CD4-positive, CD25-positive, alpha-beta regulatory T cell (primary cell): ENCODE measurements around the gene HPSE2. TPM values are rescaled to one million over a fixed set of nuclear protein-coding genes. Genes with fewer than 3 reads are reported as not detected.

Experiments
- ATAC-seq, 2 donors: fragments of 150-1000 bp; cut with Tn5 transposase; one replicate each; pipeline ENCODE4 v1.10.0; 2021; ENCODE audit warnings: low read depth in 2 of 2, moderate number of reproducible peaks in 2 of 2, moderate library complexity in 1 of 2
- DNase-seq, 3 donors: peaks; one replicate each; pipeline versions ENCODE4 v3.0.0 to v3.0.0-alpha.2; 2012 to 2022; ENCODE audit warnings: mixed read lengths in 1 of 3
- H3K27ac ChIP-seq: one replicate; pipeline ENCODE4 v1.7.0; 2013; ENCODE audit warnings: mild to moderate bottlenecking, low read length; ENCODE audit not compliant: insufficient read depth, poor library complexity, severe bottlenecking
- H3K27me3 ChIP-seq: one replicate; pipeline ENCODE4 v1.7.0; 2013; ENCODE audit warnings: low read length; ENCODE audit not compliant: control insufficient read depth, insufficient read depth
- H3K36me3 ChIP-seq: one replicate; pipeline ENCODE4 v1.7.0; 2013; ENCODE audit warnings: mild to moderate bottlenecking, low read length, moderate library complexity; ENCODE audit not compliant: control insufficient read depth, insufficient read depth
- H3K4me1 ChIP-seq: 2 replicates; pipeline ENCODE4 v1.7.0; 2013; ENCODE audit warnings: mild to moderate bottlenecking, low read length; ENCODE audit not compliant: insufficient read depth, control insufficient read depth, poor library complexity, severe bottlenecking
- H3K4me3 ChIP-seq: one replicate; pipeline ENCODE4 v1.7.0; 2013; ENCODE audit warnings: low read depth, mild to moderate bottlenecking, low read length, moderate library complexity
- H3K9me3 ChIP-seq, 2 experiments: 1 replicate in 1 of 2; 2 replicates in 1 of 2; pipeline ENCODE4 v1.7.0; 2013; ENCODE audit warnings: low read length in 2 of 2, mild to moderate bottlenecking in 1 of 2, moderate library complexity in 1 of 2; ENCODE audit not compliant: control insufficient read depth in 2 of 2
- H3K27ac Mint-ChIP-seq, 3 donors: one replicate each; pipeline ENCODE4 v1.8.0; 2020 to 2022; ENCODE audit warnings: mild to moderate bottlenecking in 3 of 3, mixed read lengths in 3 of 3, moderate library complexity in 2 of 3
- H3K27me3 Mint-ChIP-seq: one replicate; pipeline ENCODE4 v1.8.0; 2022; ENCODE audit warnings: mild to moderate bottlenecking, mixed read lengths
- H3K36me3 Mint-ChIP-seq: one replicate; pipeline ENCODE4 v1.8.0; 2020; ENCODE audit warnings: mixed read lengths
- H3K4me1 Mint-ChIP-seq, 4 donors: one replicate each; pipeline ENCODE4 v1.8.0; 2020 to 2022; ENCODE audit warnings: mixed read lengths in 4 of 4, mild to moderate bottlenecking in 1 of 4
- H3K4me3 Mint-ChIP-seq, 4 donors: one replicate each; pipeline ENCODE4 v1.8.0; 2020 to 2022; ENCODE audit warnings: mild to moderate bottlenecking in 4 of 4, mixed read lengths in 4 of 4, moderate library complexity in 3 of 4
- H3K9me3 Mint-ChIP-seq, 7 donors: one replicate each; pipeline ENCODE4 v1.8.0; 2020 to 2022; ENCODE audit warnings: mixed read lengths in 7 of 7, mild to moderate bottlenecking in 3 of 7, moderate library complexity in 2 of 7
- polyA plus RNA-seq, 4 donors: library from polyadenylated mRNA; unstranded; fragments of 300-500 nt; fragmentation: Illumina TruSeq; gene quantifications; one replicate each; pipeline ENCODE4 v1.2.3, GENCODE V29; 2021
- total RNA-seq: library from RNA; stranded (reverse); gene quantifications from one replicate; pipeline ENCODE4 v1.2.3, GENCODE V29; 2022

The HPSE2 gene
- total and polyA plus RNA-seq, 5 donors from 2014 or later: 0.07 to 0.31 TPM; not detected in 3

DNA sequence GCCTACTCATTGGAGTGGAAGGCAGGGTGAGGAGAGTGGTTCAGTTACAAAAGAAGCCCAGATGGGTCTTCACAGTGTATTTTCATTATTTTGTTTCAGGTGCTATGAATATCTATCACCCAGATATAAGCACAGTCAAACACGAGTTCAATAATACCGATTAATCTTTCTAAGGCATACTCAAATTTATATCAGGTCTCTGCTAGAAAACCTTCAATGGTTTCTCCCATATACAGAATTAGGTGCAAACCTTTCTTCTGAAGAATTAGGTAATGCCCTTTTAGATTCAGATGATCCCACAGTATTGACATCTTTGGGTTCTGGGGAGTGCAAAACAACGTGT is 774.2 kb downstream of the HPSE2 start:
- ATAC-seq (no peak), DNase-seq (no peak)
- no peaks in the 10 kb centered on the region for H3K27me3 ChIP-seq
- peaks cover 13% of the 10 kb centered on the region for H3K27me3 Mint-ChIP-seq
- H3K4me1 ChIP-seq: no peaks in the 10 kb centered on the region
- no peak overlapping the region for H3K27ac ChIP-seq
- H3K4me3 Mint-ChIP-seq: no peak overlapping the region
- H3K4me1 Mint-ChIP-seq: no peaks in the 10 kb centered on the region
- H3K36me3 Mint-ChIP-seq: no peaks in the 10 kb centered on the region
- no peaks in the 10 kb centered on the region for H3K36me3 ChIP-seq
- no peaks in the 10 kb centered on the region for H3K9me3 Mint-ChIP-seq
- no peak overlapping the region for H3K4me3 ChIP-seq
- H3K9me3 ChIP-seq: no peaks in the 10 kb centered on the region
- H3K27ac Mint-ChIP-seq: no peak overlapping the region

DNA sequence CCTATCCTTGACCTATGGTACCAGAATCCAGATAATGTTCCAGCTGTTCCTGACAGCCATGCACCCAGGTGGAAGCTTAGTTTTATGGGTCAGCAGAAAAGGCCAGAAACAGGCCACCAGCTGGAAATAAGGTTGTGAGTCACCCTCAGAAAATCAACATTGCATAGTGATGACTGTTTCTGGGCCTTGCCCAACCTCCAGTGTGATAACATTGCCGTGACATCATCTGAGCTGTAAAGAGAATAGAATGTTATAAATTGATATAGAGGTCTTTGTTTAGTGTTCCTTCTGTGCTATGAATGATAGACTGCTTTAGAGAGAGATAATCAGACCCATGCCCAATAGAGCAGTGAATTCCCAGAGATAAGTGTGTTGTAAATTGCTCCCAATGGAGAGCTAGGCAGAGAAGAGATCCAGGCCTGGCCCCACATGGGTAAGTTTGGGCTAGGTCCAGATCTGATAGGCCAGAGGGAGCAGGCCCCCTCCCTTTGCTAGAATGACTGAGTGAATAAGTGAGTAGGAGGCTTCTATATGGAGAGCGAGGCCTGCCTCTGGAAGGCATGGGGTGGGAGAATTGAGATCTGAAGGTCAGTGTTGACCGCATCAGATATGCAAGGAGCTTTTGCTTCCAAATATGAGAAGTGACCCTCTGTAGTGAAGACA is 774.7 kb downstream of the HPSE2 start:
- Mint-ChIP-seq H3K4me1 (no peaks in the 10 kb centered on the region), H3K4me3 (no peak overlapping the region), H3K9me3 (no peaks in the 10 kb centered on the region), H3K36me3 (no peaks in the 10 kb centered on the region), H3K27ac (no peak overlapping the region), H3K27me3 (peaks cover 13% of the 10 kb centered on the region)
- Histone ChIP-seq H3K9me3 (no peaks in the 10 kb centered on the region), H3K4me1 (no peaks in the 10 kb centered on the region), H3K4me3 (no peak overlapping the region), H3K27ac (no peak overlapping the region), H3K36me3 (no peaks in the 10 kb centered on the region), H3K27me3 (no peaks in the 10 kb centered on the region)
- ATAC-seq (no peak), DNase-seq (no peak)

DNA sequence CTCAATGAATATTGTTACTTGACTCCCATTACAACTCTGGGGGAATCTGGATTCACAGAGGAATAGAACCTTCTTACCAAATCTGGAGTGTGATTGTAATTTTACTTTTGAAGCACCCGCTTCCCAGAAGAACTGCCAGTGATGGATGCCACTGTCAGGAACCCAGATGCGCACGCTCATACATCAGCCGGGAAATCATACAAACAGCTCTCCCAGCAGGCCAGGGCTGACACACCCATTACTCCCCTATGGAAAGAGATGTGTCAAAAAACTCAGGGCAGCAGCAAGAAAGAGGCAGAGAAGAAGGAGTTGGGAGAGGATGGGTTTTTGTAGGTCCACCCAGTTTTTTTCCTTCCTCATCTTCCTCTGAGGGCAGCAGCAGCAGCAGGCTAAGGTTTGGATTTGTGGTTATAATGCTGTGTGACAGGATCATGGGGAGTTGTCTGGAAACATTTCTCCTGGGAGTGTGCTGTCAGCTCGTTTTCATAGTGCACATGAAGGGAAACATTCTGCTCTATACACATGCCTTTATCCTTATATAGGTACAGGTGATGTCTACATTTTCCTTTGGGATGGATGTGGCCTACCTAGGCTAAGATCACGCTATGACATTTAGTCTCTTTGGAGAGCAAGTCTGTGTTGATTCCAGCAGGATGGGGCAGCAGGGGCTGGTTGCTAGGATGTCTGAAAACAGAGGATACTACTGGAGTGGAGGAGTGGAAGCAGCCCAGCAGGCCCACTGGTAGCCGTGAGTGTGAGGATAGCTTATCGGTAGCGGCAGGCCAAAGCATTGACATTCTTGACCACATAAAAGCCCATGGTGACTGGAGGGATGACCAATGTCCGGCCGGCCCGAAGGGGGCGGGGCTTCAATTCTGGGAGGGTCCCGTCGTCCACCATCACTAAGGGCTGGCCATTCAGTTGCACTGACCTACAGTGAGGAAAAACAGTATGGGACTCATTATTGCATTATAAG is 776.6 kb downstream of the HPSE2 start:
- ATAC-seq: no peak
- H3K27me3 Mint-ChIP-seq: peaks cover 13% of the 10 kb centered on the region

DNA sequence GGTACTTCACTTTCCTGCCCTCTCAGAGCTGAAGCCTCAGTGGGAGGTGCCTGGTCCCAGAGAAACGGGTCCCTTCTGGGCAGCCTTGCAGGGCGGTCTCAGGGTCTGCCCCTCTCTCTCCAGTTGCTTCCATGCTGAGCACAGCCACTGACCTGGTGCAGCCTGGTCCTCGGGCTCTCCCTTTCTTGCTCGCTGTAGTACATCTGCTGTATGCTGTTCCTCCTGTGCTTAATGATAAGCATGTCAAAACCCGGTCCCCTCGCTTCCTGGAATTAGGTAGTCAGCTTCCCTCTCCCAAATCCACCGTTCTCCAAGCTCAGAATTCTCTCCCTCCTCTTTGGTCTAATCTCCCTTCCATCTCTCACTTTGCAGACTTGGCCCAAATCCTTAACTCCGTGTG is 777.9 kb downstream of the HPSE2 start:
- no peak overlapping the region for H3K4me3 ChIP-seq
- no peak overlapping the region for H3K4me3 Mint-ChIP-seq
- no peak overlapping the region for H3K27ac Mint-ChIP-seq
- H3K27me3 Mint-ChIP-seq: peaks cover 23% of the 10 kb centered on the region
- no peak overlapping the region for H3K27ac ChIP-seq
- no peaks in the 10 kb centered on the region for H3K4me1 ChIP-seq
- no peaks in the 10 kb centered on the region for H3K9me3 Mint-ChIP-seq
- H3K4me1 Mint-ChIP-seq: no peaks in the 10 kb centered on the region
- peaks cover 3% of the 10 kb centered on the region for H3K27me3 ChIP-seq
- no peaks in the 10 kb centered on the region for H3K9me3 ChIP-seq
- no peaks in the 10 kb centered on the region for H3K36me3 Mint-ChIP-seq
- ATAC-seq (no peak), DNase-seq (no peak)
- no peaks in the 10 kb centered on the region for H3K36me3 ChIP-seq

More for the DNA sequence above, 776.6 kb downstream of the HPSE2 start:
- DNase-seq: no peak
- Histone ChIP-seq H3K4me3 (no peak overlapping the region), H3K27ac (no peak overlapping the region), H3K36me3 (no peaks in the 10 kb centered on the region), H3K4me1 (no peaks in the 10 kb centered on the region), H3K27me3 (no peaks in the 10 kb centered on the region), H3K9me3 (no peaks in the 10 kb centered on the region)
- Mint-ChIP-seq H3K4me1 (no peaks in the 10 kb centered on the region), H3K36me3 (no peaks in the 10 kb centered on the region), H3K4me3 (no peak overlapping the region), H3K27ac (no peak overlapping the region), H3K9me3 (no peaks in the 10 kb centered on the region)

DNA sequence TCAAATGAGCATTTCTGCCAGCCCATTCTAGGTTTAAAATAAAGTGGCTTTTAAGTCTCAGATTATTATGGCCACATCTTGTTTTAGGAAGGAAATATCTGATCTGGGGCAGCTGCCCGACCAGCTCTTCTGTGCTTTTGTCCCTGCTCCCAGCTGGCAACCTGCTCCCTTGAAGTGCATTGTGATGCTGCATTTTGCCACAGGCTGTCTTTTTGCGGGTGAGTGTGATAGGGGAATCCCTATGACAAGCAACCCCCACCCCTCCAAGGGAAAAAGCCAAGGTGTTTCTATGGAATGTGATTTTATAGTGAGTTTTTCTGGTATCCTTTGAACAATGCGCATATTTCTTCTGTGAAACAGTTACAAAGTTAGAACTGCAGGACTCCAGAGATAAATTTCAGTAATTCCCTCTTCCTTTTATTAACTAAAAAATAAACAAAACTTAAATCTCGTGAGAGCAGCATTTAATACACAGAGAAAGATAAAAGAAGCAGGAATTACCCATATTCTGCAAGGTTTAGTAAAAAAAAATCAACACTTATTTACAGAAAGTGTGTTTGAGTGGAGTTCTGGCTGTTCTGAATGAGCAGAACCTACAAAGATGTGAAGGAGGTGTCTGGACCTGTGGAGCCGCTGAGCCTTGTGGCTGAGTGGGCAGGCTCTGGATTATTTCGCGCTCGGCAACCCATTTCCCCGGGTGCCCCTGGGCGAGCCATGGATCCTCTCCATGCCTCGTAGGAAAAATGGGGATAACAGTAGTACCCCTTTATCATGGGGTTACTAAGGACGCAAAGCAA is 778.8 kb downstream of the HPSE2 start:
- H3K27ac Mint-ChIP-seq: no peak overlapping the region
- no peaks in the 10 kb centered on the region for H3K36me3 Mint-ChIP-seq
- no peaks in the 10 kb centered on the region for H3K9me3 Mint-ChIP-seq
- DNase-seq (no peak), ATAC-seq (no peak)
- Histone ChIP-seq H3K9me3 (no peaks in the 10 kb centered on the region), H3K4me1 (no peaks in the 10 kb centered on the region), H3K4me3 (no peak overlapping the region), H3K36me3 (no peaks in the 10 kb centered on the region), H3K27me3 (peaks cover 10% of the 10 kb centered on the region), H3K27ac (no peak overlapping the region)
- peaks cover 25% of the 10 kb centered on the region for H3K27me3 Mint-ChIP-seq
- H3K4me1 Mint-ChIP-seq: no peaks in the 10 kb centered on the region
- no peak overlapping the region for H3K4me3 Mint-ChIP-seq

DNA sequence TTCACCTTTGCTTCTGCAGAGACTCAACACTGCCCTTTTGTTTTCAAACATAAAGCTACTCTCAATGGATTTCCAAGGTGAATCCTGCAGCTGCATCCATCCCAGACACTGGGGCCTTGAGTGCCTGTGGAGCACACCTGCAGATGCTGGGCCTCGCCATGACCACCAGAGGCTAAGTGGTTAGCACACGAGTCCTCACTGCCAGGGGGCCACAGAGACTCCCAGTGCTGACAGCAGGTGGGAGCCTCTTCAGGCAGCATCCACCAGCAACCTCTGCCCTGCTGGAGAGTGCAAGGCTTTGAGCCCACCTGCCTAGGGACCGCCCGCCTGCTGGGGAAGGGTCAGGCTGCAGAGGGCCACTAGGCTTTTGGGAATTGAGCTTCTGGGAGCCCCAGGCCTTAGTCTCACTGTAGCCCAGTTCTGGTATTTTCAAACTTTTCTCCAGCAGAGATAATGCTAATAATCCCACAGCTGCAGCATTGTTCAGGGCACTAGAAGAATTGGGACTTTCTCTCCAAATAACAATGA is 779.5 kb downstream of the HPSE2 start:
- Histone ChIP-seq H3K4me1 (no peaks in the 10 kb centered on the region), H3K27ac (no peak overlapping the region), H3K9me3 (no peaks in the 10 kb centered on the region), H3K27me3 (peaks cover 10% of the 10 kb centered on the region), H3K4me3 (no peak overlapping the region), H3K36me3 (no peaks in the 10 kb centered on the region)
- no peaks in the 10 kb centered on the region for H3K4me1 Mint-ChIP-seq
- DNase-seq (no peak), ATAC-seq (no peak)
- H3K9me3 Mint-ChIP-seq: no peaks in the 10 kb centered on the region
- peaks cover 29% of the 10 kb centered on the region for H3K27me3 Mint-ChIP-seq
- no peak overlapping the region for H3K27ac Mint-ChIP-seq
- H3K36me3 Mint-ChIP-seq: no peaks in the 10 kb centered on the region
- H3K4me3 Mint-ChIP-seq: no peak overlapping the region

DNA sequence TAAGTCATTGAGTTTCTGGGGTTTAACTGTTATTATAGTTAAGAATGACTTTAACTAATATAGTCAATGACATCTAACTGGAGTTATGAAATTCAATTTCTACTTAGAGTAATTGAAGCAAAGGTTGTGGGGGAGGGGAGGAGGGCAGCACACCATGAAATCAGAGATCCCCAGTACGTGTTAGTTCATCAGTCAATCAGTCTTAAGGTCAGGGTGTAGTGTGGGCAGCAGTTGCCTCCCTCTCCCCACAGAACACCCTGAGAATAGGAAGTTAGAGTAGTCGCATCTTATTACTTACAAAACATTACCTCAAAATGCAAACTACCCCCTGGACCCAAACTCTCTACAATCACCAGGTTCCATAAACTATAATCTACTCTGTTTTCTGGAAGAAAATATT is 781.9 kb downstream of the HPSE2 start:
- no peaks in the 10 kb centered on the region for H3K36me3 ChIP-seq
- Mint-ChIP-seq H3K36me3 (no peaks in the 10 kb centered on the region), H3K9me3 (no peaks in the 10 kb centered on the region), H3K4me1 (no peaks in the 10 kb centered on the region), H3K27me3 (peaks cover 41% of the 10 kb centered on the region), H3K27ac (no peak overlapping the region), H3K4me3 (no peak overlapping the region)
- H3K4me3 ChIP-seq: no peak overlapping the region
- no peaks in the 10 kb centered on the region for H3K4me1 ChIP-seq
- H3K9me3 ChIP-seq: peaks cover 0 to 2% of the 10 kb centered on the region in 2 experiments
- no peak overlapping the region for H3K27ac ChIP-seq
- ATAC-seq (no peak), DNase-seq (no peak)
- H3K27me3 ChIP-seq: peaks cover 18% of the 10 kb centered on the region
